ENCODE results near the gene OR6J1.

GRCh38 chr14:22613106-22613695 lies 31.0 kb downstream of the OR6J1 start:
- TF ChIP-seq EZH2phosphoT487 (IDR thresholded peaks at IDR 0.05; ENCODE audit: borderline replicate concordance, low read depth), result no peak
- TF ChIP-seq RAD21 (IDR thresholded peaks at IDR 0.05; ENCODE audit: low read length), result no peak
- TF ChIP-seq CTCF (IDR thresholded peaks at IDR 0.05), result peak; percentile 20; the same call in 1 of the 2 replicates
- no peak for TF ChIP-seq YY1 (IDR thresholded peaks at IDR 0.05; ENCODE audit: low read depth)
- TF ChIP-seq MXI1 (IDR thresholded peaks at IDR 0.05; ENCODE audit: low read depth, low read length), result no peak
- TF ChIP-seq NRF1 (IDR thresholded peaks at IDR 0.05; ENCODE audit: low read depth, low read length), result no peak
- TF ChIP-seq SMC3 (IDR thresholded peaks at IDR 0.05; ENCODE audit: low read depth, low read length), result no peak
- no peak for TF ChIP-seq USF2 (IDR thresholded peaks at IDR 0.05; ENCODE audit: borderline replicate concordance, low read depth, low read length)
- no peak for TF ChIP-seq REST (IDR thresholded peaks at IDR 0.05; ENCODE audit: low read depth, low read length)

Measured in SK-N-SH (cell line).